AG04450 (cell line): ENCODE measurements around the gene PARD3B. TPM values are rescaled to one million over a fixed set of nuclear protein-coding genes. Genes with fewer than 3 reads are reported as not detected.
A peak's percentile ranks its signal among the peaks of the same experiment; 100 is the strongest.

Experiments used
- CTCF ChIA-PET: fragments of 300-600, 350-600 bp; formaldehyde crosslinking; extraction: SDS; loops from one replicate; lab custom pipeline; 2022; ENCODE audit warnings: antibody characterized with exemption, inconsistent platforms; lab: Charles Lee
- POLR2A ChIA-PET: fragments of 350-600 bp; formaldehyde crosslinking; extraction: SDS; loops from one replicate; lab custom pipeline; 2021; ENCODE audit warnings: antibody characterized with exemption, inconsistent platforms; lab: Yijun Ruan, JAX
- DNase-seq: peaks from one replicate; pipeline ENCODE4 v3.0.0-alpha.2; 2011; ENCODE audit warnings: low read depth, low spot score
- H3K27ac ChIP-seq: one replicate; pipeline ENCODE4 v1.5.1; 2012; ENCODE audit warnings: low read depth, low read length, control low read depth
- H3K27me3 ChIP-seq: one replicate; pipeline ENCODE4 v1.6.0; 2012; ENCODE audit warnings: low read length; ENCODE audit not compliant: control insufficient read depth, insufficient read depth
- H3K4me3 ChIP-seq: 2 replicates; pipeline ENCODE4 v1.5.1; 2011; ENCODE audit warnings: mild to moderate bottlenecking, low read depth, low read length, control low read depth
- H3K9me3 ChIP-seq: 2 replicates; pipeline ENCODE4 v1.5.1; 2012; ENCODE audit warnings: low read length; ENCODE audit not compliant: control insufficient read depth, insufficient read depth
- CTCF ChIP-seq: IDR thresholded peaks from 2 replicates; pipeline ENCODE4 v1.5.1; 2011; ENCODE audit warnings: low read depth, low read length, control low read depth, inconsistent platforms
- polyA plus RNA-seq: library from polyadenylated mRNA; depleted of rRNA; stranded (reverse); fragments of >200 nt; gene quantifications from 2 replicates; pipeline ENCODE4 v1.2.3, GENCODE V29; 2011

PARD3B gene
- polyA plus RNA-seq, 1 experiment: 8.5 TPM

GRCh38 chr2:205187731-205188130, 642.5 kb downstream of the PARD3B start:
- ChIA-PET POLR2A (no interaction called here), CTCF (interaction anchor here (0.9 kb wide), 1 partner anchor 488 kb away, joined by 3 read pairs; no protein-coding TSS in a partner anchor)
- Histone ChIP-seq H3K27ac (no peak overlapping the region), H3K9me3 (no peaks in the 10 kb centered on the region), H3K4me3 (no peak overlapping the region), H3K27me3 (no peaks in the 10 kb centered on the region)
- no peak for TF ChIP-seq CTCF
- DNase-seq: no peak

GRCh38 chr2:205188239-205189138, 643.2 kb downstream of the PARD3B start:
- H3K4me3 ChIP-seq: no peak overlapping the region
- H3K27ac ChIP-seq: no peak overlapping the region
- CTCF ChIA-PET: interaction anchor here (0.5 to 0.9 kb wide), 3 partner anchors 30 to 487 kb away, joined by 3 to 5 read pairs (median 3); no protein-coding TSS in a partner anchor
- no peaks in the 10 kb centered on the region for H3K27me3 ChIP-seq
- no peaks in the 10 kb centered on the region for H3K9me3 ChIP-seq
- peak; percentile 72 for DNase-seq
- POLR2A ChIA-PET: no interaction called here
- TF ChIP-seq CTCF: no peak

- H3K27me3 ChIP-seq: no peaks in the 10 kb centered on the region
- CTCF ChIA-PET: interaction anchor here (0.5 to 0.7 kb wide), 2 partner anchors 29 to 166 kb away, joined by 3 to 5 read pairs; no protein-coding TSS in a partner anchor
- no peak for DNase-seq
- no peak for TF ChIP-seq CTCF
- no peak overlapping the region for H3K27ac ChIP-seq
- no peak overlapping the region for H3K4me3 ChIP-seq
- POLR2A ChIA-PET: no interaction called here
- H3K9me3 ChIP-seq: no peaks in the 10 kb centered on the region
Observed at GRCh38 chr2:205189301-205189700, 644.0 kb downstream of the PARD3B start.

- TF ChIP-seq CTCF: no peak
- no peaks in the 10 kb centered on the region for H3K27me3 ChIP-seq
- no peak overlapping the region for H3K27ac ChIP-seq
- CTCF ChIA-PET: no interaction called here
- no peak for DNase-seq
- POLR2A ChIA-PET: no interaction called here
- no peak overlapping the region for H3K4me3 ChIP-seq
- no peaks in the 10 kb centered on the region for H3K9me3 ChIP-seq
Observed at GRCh38 chr2:205190528-205190927, 645.3 kb downstream of the PARD3B start.
